ENCODE data around the gene LAMTOR4. TPM values are rescaled to one million over a fixed set of nuclear protein-coding genes. Genes with fewer than 3 reads are reported as not detected.
A peak's percentile ranks its signal among the peaks of the same experiment; 100 is the strongest.

LAMTOR4 gene
- total and polyA plus RNA-seq, 10 of the 15 experiments (the other 5 are each of a cell fraction or from before 2014, with no cell fraction given): 73.4 to 297 (median 196) TPM

GRCh38 chr7:100126931-100127865 is 21.5 kb upstream of the LAMTOR4 start, which contains the start of gene MBLAC1 (continued):
- TF ChIP-seq RAD51 (IDR thresholded peaks at IDR 0.05) (no peak), ZSCAN29 (IDR thresholded peaks at IDR 0.05) (no peak), CHD4 (IDR thresholded peaks at IDR 0.05) (no peak), IRF4 (IDR thresholded peaks at IDR 0.05; ENCODE audit: low read depth, low read length) (no peak), SREBF1 (IDR thresholded peaks at IDR 0.05; ENCODE audit: low read length) (peak; percentile 94), MYB (IDR thresholded peaks at IDR 0.05; ENCODE audit: borderline replicate concordance, low read depth, low read length) (no peak), MAX (IDR thresholded peaks at IDR 0.05; ENCODE audit: low read depth, low read length) (no peak), PRDM15 (CRISPR knock-in tag; IDR thresholded peaks at IDR 0.05) (no peak), GABPA (IDR thresholded peaks at IDR 0.05; ENCODE audit: low read depth) (no peak), WRNIP1 (IDR thresholded peaks at IDR 0.05; ENCODE audit: borderline replicate concordance, low read depth, low read length) (no peak), ZBTB40 (IDR thresholded peaks at IDR 0.05; ENCODE audit: borderline replicate concordance) (peak; percentile 55; the same call in 1 of the 2 replicates), TCF3 (IDR thresholded peaks at IDR 0.05; ENCODE audit: borderline replicate concordance, insufficient read depth, low read depth, low read length) (no peak), RUNX3 (IDR thresholded peaks at IDR 0.05; ENCODE audit: low read length) (peak; percentile 88), IKZF1 (conservative IDR thresholded peaks at IDR 0.05) (peak; percentile 77), EGR1 (IDR thresholded peaks at IDR 0.05; ENCODE audit: borderline replicate concordance in 1 of 2, low read depth in 2 of 2, low read length in 2 of 2) (peak in 1 of 2 experiments; percentile 28; a peak in 1 of 3 replicates), CBX5 (IDR thresholded peaks at IDR 0.05; ENCODE audit: low read depth) (no peak; the same call in 1 of the 2 replicates), POLR2AphosphoS2 (IDR thresholded peaks at IDR 0.05; ENCODE audit: low read depth, low read length) (peak; percentile 86), CEBPB (IDR thresholded peaks at IDR 0.05; ENCODE audit: borderline replicate concordance in 1 of 2, low read depth in 2 of 2, low read length in 2 of 2) (no peak)

Data from GM12878 (cell line).